ENCODE data around the gene CHAC1.
"Not testable (repeated sequence)": the region's sequence is repeated elsewhere in the genome, so short reads cannot be mapped to it uniquely, and the experiment has no call there.

Gene CHAC1

GRCh38 chr15:40948706-40949473 lies 4.4 kb upstream of the CHAC1 start:
- CTCF ChIA-PET, result interaction anchor here (1.3 to 4.8 kb wide), 5 partner anchors 15 to 90 kb away, joined by 3 to 26 read pairs (median 3); partner anchors contain the start of gene DLL4
- POLR2A ChIA-PET, result no interaction called here
- DNase-seq (ENCODE audit: extremely low spot score), result no peak
- TF ChIP-seq, protein P1, sequence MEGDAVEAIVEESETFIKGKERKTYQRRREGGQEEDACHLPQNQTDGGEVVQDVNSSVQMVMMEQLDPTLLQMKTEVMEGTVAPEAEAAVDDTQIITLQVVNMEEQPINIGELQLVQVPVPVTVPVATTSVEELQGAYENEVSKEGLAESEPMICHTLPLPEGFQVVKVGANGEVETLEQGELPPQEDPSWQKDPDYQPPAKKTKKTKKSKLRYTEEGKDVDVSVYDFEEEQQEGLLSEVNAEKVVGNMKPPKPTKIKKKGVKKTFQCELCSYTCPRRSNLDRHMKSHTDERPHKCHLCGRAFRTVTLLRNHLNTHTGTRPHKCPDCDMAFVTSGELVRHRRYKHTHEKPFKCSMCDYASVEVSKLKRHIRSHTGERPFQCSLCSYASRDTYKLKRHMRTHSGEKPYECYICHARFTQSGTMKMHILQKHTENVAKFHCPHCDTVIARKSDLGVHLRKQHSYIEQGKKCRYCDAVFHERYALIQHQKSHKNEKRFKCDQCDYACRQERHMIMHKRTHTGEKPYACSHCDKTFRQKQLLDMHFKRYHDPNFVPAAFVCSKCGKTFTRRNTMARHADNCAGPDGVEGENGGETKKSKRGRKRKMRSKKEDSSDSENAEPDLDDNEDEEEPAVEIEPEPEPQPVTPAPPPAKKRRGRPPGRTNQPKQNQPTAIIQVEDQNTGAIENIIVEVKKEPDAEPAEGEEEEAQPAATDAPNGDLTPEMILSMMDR (IDR thresholded peaks at IDR 0.05; ENCODE audit: control extremely low read depth, extremely low read depth, low read depth, missing control alignments), result no peak

- ChIA-PET POLR2A (no interaction called here), CTCF (interaction anchor here (1.3 to 5.8 kb wide), 5 partner anchors 8 to 45 kb away, joined by 3 to 75 read pairs (median 3); partner anchors contain the start of gene DLL4)
- TF ChIP-seq, protein P1 (IDR thresholded peaks at IDR 0.05; ENCODE audit: control extremely low read depth, extremely low read depth, low read depth, missing control alignments), result no peak
- DNase-seq (ENCODE audit: extremely low spot score), result no peak
Measured at GRCh38 chr15:40949756-40950207, 3.5 kb upstream of the CHAC1 start.

GRCh38 chr15:40951764-40952163 lies 1.5 kb upstream of the CHAC1 start:
- ChIA-PET CTCF (interaction anchor here (1.0 to 5.8 kb wide), 7 partner anchors 10 to 279 kb away, joined by 3 to 75 read pairs (median 5); partner anchors contain the start of gene CHP1), POLR2A (no interaction called here)
- no peak for DNase-seq (ENCODE audit: extremely low spot score)
- TF ChIP-seq, protein P1 (IDR thresholded peaks at IDR 0.05; ENCODE audit: control extremely low read depth, extremely low read depth, low read depth, missing control alignments), result no peak

- TF ChIP-seq, protein P1 (IDR thresholded peaks at IDR 0.05; ENCODE audit: control extremely low read depth, extremely low read depth, low read depth, missing control alignments), result no peak
- ChIA-PET CTCF (interaction anchor here (0.7 to 5.8 kb wide), 12 partner anchors 10 to 279 kb away, joined by 3 to 75 read pairs (median 4); partner anchors contain the start of genes CHP1 and VPS18), POLR2A (interaction anchor here (0.7 to 1.2 kb wide), 3 partner anchors 10 to 24 kb away, joined by 3 to 14 read pairs (median 4); no protein-coding TSS in a partner anchor)
- no peak for DNase-seq (ENCODE audit: extremely low spot score)
Measured at GRCh38 chr15:40952301-40952900, 870 bp upstream of the CHAC1 start.

DNA sequence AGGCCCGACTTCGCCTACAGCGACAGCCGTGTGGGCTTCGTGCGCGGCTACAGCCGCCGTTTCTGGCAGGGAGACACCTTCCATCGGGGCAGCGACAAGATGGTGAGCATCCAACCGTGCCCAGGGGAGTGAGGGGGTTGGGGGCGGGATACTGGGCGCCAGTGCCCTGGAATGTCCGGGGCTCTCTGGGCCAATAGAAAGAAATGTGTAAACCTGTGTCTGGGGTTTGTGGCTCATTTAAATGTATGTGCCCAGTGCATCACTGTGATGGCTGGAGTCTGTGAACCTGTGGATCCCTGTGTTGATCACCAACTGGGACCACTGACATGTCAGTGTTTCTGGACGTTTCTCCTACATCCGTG lies 423 bp downstream of the CHAC1 start:
- DNase-seq (ENCODE audit: extremely low spot score), result no peak
- ChIA-PET CTCF (interaction anchor here (0.8 to 5.8 kb wide), 8 partner anchors 10 to 96 kb away, joined by 3 to 75 read pairs (median 4); partner anchors contain the start of gene VPS18), POLR2A (interaction anchor here (0.9 to 1.1 kb wide), 4 partner anchors 10 to 25 kb away, joined by 3 to 4 read pairs (median 4); no protein-coding TSS in a partner anchor)
- TF ChIP-seq, protein P1 (IDR thresholded peaks at IDR 0.05; ENCODE audit: control extremely low read depth, extremely low read depth, low read depth, missing control alignments), result no peak

DNA sequence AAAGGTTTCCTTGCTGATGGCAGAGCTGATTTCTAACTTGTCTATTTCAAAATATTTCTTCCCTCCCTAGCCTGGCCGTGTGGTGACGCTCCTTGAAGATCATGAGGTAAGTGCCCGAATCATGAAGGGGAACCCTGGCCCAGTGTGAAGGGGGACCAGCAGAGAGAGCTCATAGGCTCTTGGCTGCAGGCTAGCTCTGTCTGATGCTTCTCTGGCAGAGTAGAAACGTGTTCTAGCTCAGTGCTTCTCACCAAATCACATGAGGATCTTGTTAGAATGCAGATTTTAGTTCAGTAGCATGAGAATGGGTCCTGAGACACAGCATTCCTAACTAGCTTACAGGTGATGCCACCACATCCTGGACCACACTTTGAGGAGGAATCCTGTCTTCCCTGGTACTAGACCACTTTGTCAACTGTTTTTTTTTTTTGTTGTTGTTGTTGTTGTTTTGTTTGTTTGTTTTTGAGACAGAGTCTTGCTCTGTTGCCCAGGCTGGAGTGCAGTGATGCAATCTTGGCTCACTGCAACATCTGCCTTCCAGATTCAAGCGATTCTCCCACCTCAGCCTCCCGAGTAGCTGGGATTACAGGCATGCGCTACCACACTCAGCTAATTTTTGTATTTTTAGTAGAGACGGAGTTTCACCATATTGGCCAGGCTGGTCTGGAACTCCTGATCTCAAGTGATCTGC lies 1.0 kb downstream of the CHAC1 start:
- DNase-seq (ENCODE audit: extremely low spot score), result not testable (repeated sequence)
- ChIA-PET POLR2A (interaction anchor here (0.9 kb wide), 1 partner anchor 10 kb away, joined by 3 read pairs; no protein-coding TSS in a partner anchor), CTCF (interaction anchor here (0.7 to 5.8 kb wide), 8 partner anchors 8 to 97 kb away, joined by 3 to 75 read pairs (median 4); partner anchors contain the start of gene VPS18)
